Stimulated activated CD8-positive, alpha-beta memory T cell treated with anti-CD3 and anti-CD28 coated beads, Interleukin-4, amount 100 ng/mL, for 4 hours (primary cell): Measurements from ENCODE around the gene FOSB.
"Not testable (repeated sequence)": the region's sequence is repeated elsewhere in the genome, so short reads cannot be mapped to it uniquely, and the experiment has no call there.

Source experiments
- DNase-seq, 2 donors: peaks; one replicate each; pipeline ENCODE4 v3.0.0-alpha.2; 2020; ENCODE audit warnings: low read depth in 2 of 2, low spot score in 1 of 2

FOSB gene

GRCh38 chr19:45503909-45504308, 36.1 kb downstream of the FOSB start:
- DNase-seq, result no peak

- DNase-seq, result no peak
These were observed 37.6 kb downstream of the FOSB start for GRCh38 chr19:45505151-45505995.

GRCh38 chr19:45505996-45506245, 38.1 kb downstream of the FOSB start:
- no peak for DNase-seq

- peak; percentile 99 for DNase-seq
These were observed 38.6 kb downstream of the FOSB start for GRCh38 chr19:45506246-45506988.

GRCh38 chr19:45506989-45507871, 39.4 kb downstream of the FOSB start, which contains the start of gene VASP:
Gene VASP (plus strand): TSS chr19:45507479. CDS start chr19:45507772, 293 bp downstream.
- peak; percentile 84 to 88 for DNase-seq

- no peak for DNase-seq
These were observed 40.1 kb downstream of the FOSB start for GRCh38 chr19:45507872-45508416.

- DNase-seq, result no peak
These were observed 40.6 kb downstream of the FOSB start for GRCh38 chr19:45508417-45508860.

GRCh38 chr19:45508861-45509691, 41.3 kb downstream of the FOSB start:
- no peak for DNase-seq

GRCh38 chr19:45509692-45510015, 41.9 kb downstream of the FOSB start:
- no peak for DNase-seq

GRCh38 chr19:45510352-45510751, 42.6 kb downstream of the FOSB start:
- not testable (repeated sequence) for DNase-seq

- DNase-seq, result no peak
These were observed 43.3 kb downstream of the FOSB start for GRCh38 chr19:45511074-45511473.

GRCh38 chr19:45512881-45513483, 45.2 kb downstream of the FOSB start:
- DNase-seq, result no peak

GRCh38 chr19:45514376-45515051, 46.7 kb downstream of the FOSB start:
- DNase-seq, result no peak

GRCh38 chr19:45515081-45515624, 47.4 kb downstream of the FOSB start:
- DNase-seq, result no peak

GRCh38 chr19:45515807-45516401, 48.1 kb downstream of the FOSB start:
- DNase-seq, result no peak

GRCh38 chr19:45517238-45517637, 49.4 kb downstream of the FOSB start:
- no peak for DNase-seq

GRCh38 chr19:45517641-45518468, 50.1 kb downstream of the FOSB start:
- DNase-seq, result no peak

GRCh38 chr19:45518469-45518826, 50.7 kb downstream of the FOSB start:
- no peak for DNase-seq
